Prostate gland (tissue), 2 donors: ENCODE measurements around the gene SKOR1.

Experiments used
- CTCF ChIP-seq, 4 experiments: fragments of 200-600 bp in 2 of 4; fragments of 450-650 bp in 2 of 4; sonication (generic) in 2 of 4; IDR thresholded peaks; 1 replicate in 3 of 4; 2 replicates in 1 of 4; pipeline ENCODE4 v1.5.1; 2016 to 2019; ENCODE audit warnings: antibody characterized with exemption in 4 of 4, mild to moderate bottlenecking in 2 of 4, moderate library complexity in 2 of 4
- POLR2A ChIP-seq: fragments of 450-650 bp; IDR thresholded peaks from one replicate; pipeline ENCODE4 v1.6.1; 2016; ENCODE audit warnings: antibody characterized with exemption, mild to moderate bottlenecking

DNA sequence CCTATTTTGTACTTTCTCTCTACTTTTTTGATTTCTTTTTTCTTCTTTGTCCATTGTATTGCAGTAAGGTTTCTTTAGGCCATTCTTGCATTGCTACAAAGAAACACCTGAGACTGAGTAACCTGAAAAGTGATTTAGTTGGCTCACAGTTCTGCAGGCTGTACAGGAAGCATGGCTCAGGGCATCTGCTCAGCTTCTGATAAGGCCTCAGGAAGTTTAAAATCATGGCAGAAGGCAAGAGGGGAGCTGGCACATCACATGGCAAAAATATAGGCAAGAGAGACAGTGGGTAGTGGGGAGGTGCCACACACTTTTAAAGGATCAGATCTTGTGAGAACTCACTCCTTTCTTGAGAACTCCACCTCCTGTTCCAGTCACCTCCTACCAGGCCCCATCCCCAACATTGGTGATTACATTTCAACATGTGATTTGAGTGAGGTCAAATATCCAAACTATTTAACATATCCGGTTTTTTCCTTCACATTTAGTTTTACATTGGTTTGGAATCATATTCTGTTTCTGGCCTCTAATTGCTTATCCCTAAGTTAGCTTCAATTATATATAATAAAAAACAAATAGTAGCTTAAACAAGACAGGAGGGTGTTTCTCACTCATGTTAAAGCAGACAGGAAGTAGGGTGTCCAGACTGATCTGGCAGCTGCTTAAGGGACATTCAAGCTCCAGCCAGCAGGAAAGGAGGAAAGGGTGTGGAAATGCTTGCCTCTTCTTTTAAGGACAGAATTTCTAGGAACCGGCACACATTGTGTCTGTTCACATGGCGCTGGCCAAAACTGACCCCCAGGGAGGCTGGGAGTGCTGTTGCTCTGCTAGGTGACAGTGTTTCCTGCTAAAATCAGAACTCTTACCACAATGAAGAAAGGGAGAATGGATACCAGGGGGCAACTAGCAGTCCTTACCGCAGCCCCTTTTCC is 28.8 kb upstream of the SKOR1 start:
- TF ChIP-seq CTCF (IDR thresholded peaks at IDR 0.05) (no peak), POLR2A (no peak)
